K562 (cell line): ENCODE data around the gene NUDT15. TPM values are rescaled to one million over a fixed set of nuclear protein-coding genes. Genes with fewer than 3 reads are reported as not detected.

ENCODE experiments used
- ATAC-seq: fragments of 200-7000 bp; cut with Tn5 transposase; 3 replicates; pipeline ENCODE4 v1.9.1; 2020; ENCODE audit warnings: moderate library complexity
- BruUV-seq: library from RNA; stranded (reverse); fragments of 400-500 nt; replicated peaks from 2 replicates; lab custom pipeline; 2021; lab: Mats Ljungman, UMichigan
- CTCF ChIA-PET: fragments of 300-600 bp; formaldehyde crosslinking; extraction: SDS; loops from one replicate; lab custom pipeline; 2021; ENCODE audit warnings: low intra/inter-chr PET ratio; lab: Yijun Ruan, JAX
- POLR2A ChIA-PET: fragments of 300-600, 350-650 bp; sonication (Branson Sonifier 250); formaldehyde crosslinking; extraction: SDS; loops from one replicate; lab custom pipeline; 2021; ENCODE audit warnings: antibody characterized with exemption, inconsistent platforms; lab: Yijun Ruan, JAX
- DNase-seq, 4 experiments: peaks; one replicate each; pipeline versions ENCODE4 v3.0.0 to v3.0.0-alpha.2; 2011 to 2018; ENCODE audit warnings: low spot score in 3 of 4, mixed read lengths in 3 of 4; ENCODE audit errors: extremely low read depth in 1 of 4
- FAIRE-seq: peaks from 2 replicates; lab custom pipeline; 2011; peaks lifted over from hg19 to GRCh38; lab: Jason Lieb, UNC
- H2AFZ ChIP-seq: 2 replicates; pipeline ENCODE4 v1.6.0; 2011; ENCODE audit warnings: low read depth, low read length, control low read depth, inconsistent platforms
- H3K27ac ChIP-seq: fragments of 200-600 bp; 3 replicates; pipeline ENCODE4 v1.8.0; 2011; ENCODE audit warnings: low read depth, mild to moderate bottlenecking, control low read depth, inconsistent platforms, low read length, moderate library complexity, mixed read lengths; ENCODE audit errors: extremely low read depth
- H3K27me3 ChIP-seq, 2 experiments: fragments of 300-600 bp in 1 of 2; 2 replicates in 1 of 2; 3 replicates in 1 of 2; pipeline versions ENCODE4 v1.6.0 to v1.8.0; 2011; ENCODE audit warnings: inconsistent platforms in 2 of 2, low read length in 2 of 2, mild to moderate bottlenecking in 1 of 2, mixed read lengths in 1 of 2, moderate library complexity in 1 of 2; ENCODE audit not compliant: control insufficient read depth in 2 of 2, insufficient read depth in 2 of 2
- H3K36me3 ChIP-seq: fragments of 300-600 bp; 3 replicates; pipeline ENCODE4 v1.8.0; 2011; ENCODE audit warnings: mild to moderate bottlenecking, low read length, inconsistent platforms; ENCODE audit not compliant: control insufficient read depth, insufficient read depth
- H3K4me1 ChIP-seq, 2 experiments: fragments of 200-600 bp in 1 of 2; replicated peaks in 1 of 2; 2 replicates in 1 of 2; 3 replicates in 1 of 2; pipeline versions ENCODE4 v1.5.1 to v1.8.0; 2011; ENCODE audit warnings: inconsistent platforms in 2 of 2, low read length in 2 of 2, mild to moderate bottlenecking in 1 of 2, mixed read lengths in 1 of 2, moderate library complexity in 1 of 2; ENCODE audit not compliant: control insufficient read depth in 2 of 2, insufficient read depth in 2 of 2
- H3K4me2 ChIP-seq: 2 replicates; pipeline ENCODE4 v1.6.1; 2011; ENCODE audit warnings: low read length, control low read depth, inconsistent platforms, mixed read lengths; ENCODE audit not compliant: insufficient read depth
- H3K4me3 ChIP-seq: fragments of 200-600 bp; sonication (generic), shearing (Covaris generic); 2 replicates; pipeline ENCODE4 v1.5.1; 2016; ENCODE audit warnings: control low read depth, inconsistent platforms
- H3K79me2 ChIP-seq: fragments of 200-600 bp; 3 replicates; pipeline ENCODE4 v1.8.0; 2011; ENCODE audit warnings: low read length, inconsistent platforms; ENCODE audit not compliant: control insufficient read depth, insufficient read depth
- H3K9ac ChIP-seq, 2 experiments: 2 replicates each; pipeline versions ENCODE4 v1.6.0 to v1.6.1; 2011; ENCODE audit warnings: low read depth in 2 of 2, low read length in 2 of 2, control low read depth in 1 of 2, inconsistent platforms in 1 of 2, mild to moderate bottlenecking in 1 of 2, mixed read lengths in 1 of 2; ENCODE audit not compliant: insufficient read depth in 1 of 2
- H3K9me1 ChIP-seq: one replicate; pipeline ENCODE4 v1.6.0; 2011; ENCODE audit warnings: inconsistent platforms, mild to moderate bottlenecking, low read length, moderate library complexity; ENCODE audit not compliant: control insufficient read depth, insufficient read depth
- H3K9me3 ChIP-seq: replicated peaks from 2 replicates; pipeline ENCODE4 v1.5.1; 2011; ENCODE audit warnings: low read depth, low read length, inconsistent platforms; ENCODE audit not compliant: control insufficient read depth, insufficient read depth
- H4K20me1 ChIP-seq: replicated peaks from 2 replicates; pipeline ENCODE4 v1.6.1; 2011; ENCODE audit warnings: low read length, inconsistent platforms, mixed read lengths; ENCODE audit not compliant: control insufficient read depth, insufficient read depth
- ADNP ChIP-seq: fragments of 200-800 bp; sonication (Bioruptor generic); IDR thresholded peaks from 2 replicates; pipeline ENCODE4 v1.6.1; 2016; ENCODE audit warnings: missing genetic modification characterization, missing compliant biosample characterization
- MAFF ChIP-seq: IDR thresholded peaks from 2 replicates; pipeline ENCODE4 v1.6.1; 2012; ENCODE audit warnings: low read length, improper control_type of control experiment
- THRA ChIP-seq: fragments of 450-650 bp; IDR thresholded peaks from 2 replicates; pipeline ENCODE4 v1.6.1; 2017; ENCODE audit warnings: mild to moderate bottlenecking, moderate library complexity
- ZNF316 ChIP-seq: fragments of 450-650 bp; IDR thresholded peaks from 2 replicates; pipeline ENCODE4 v1.6.1; 2016
- WGBS: fragments of 100-300 bp; shearing (Covaris generic); methylation state at CpG from one replicate; pipeline ENCODE4 v1.1.6; 2016; ENCODE audit warnings: low coverage, mixed read lengths; ENCODE audit not compliant: insufficient coverage; ENCODE audit errors: missing lambda C conversion rate; 5-methylcytosine and 5-hydroxymethylcytosine counted together
- in situ Hi-C: fragments of 300-500 bp; cut with MboI; formaldehyde crosslinking; loops from 4 replicates; pipeline ENCODE4 v1.15.0; 2018; ENCODE audit warnings: inconsistent platforms, mixed read lengths
- intact Hi-C: fragments of 100-400 bp; cut with micrococcal nuclease; formaldehyde crosslinking; loops from 2 replicates; pipeline ENCODE4 v1.14.2; 2022
- polyA plus RNA-seq, 8 experiments: library from polyadenylated mRNA; depleted of rRNA in 4 of 8; stranded (reverse) in 5 of 8; unstranded in 3 of 8; fragments of >200 nt; fragmentation: Nextera tagmentation in 2 of 8; fragmentation: Illumina TruSeq in 1 of 8; extraction: Ambion mirVana in 2 of 8; extraction: Trizol in 1 of 8; gene quantifications; 2 replicates each; pipeline versions ENCODE4 v1.2.1 to v1.2.3, GENCODE V29; 2011 to 2014; ENCODE audit warnings: inconsistent platforms in 1 of 8, missing spikeins in 1 of 8
- total RNA-seq, 7 experiments: library from RNA; depleted of rRNA in 6 of 7; stranded (reverse); fragments of >200 nt in 6 of 7; fragmentation: Illumina TruSeq in 2 of 7; extraction: Trizol in 2 of 7; gene quantifications; 2 replicates each; pipeline versions ENCODE4 v1.2.1 to v1.2.3, GENCODE V29; 2011 to 2021; ENCODE audit warnings: low replicate concordance in 1 of 7

NUDT15 gene
- total and polyA plus RNA-seq, 9 of the 15 experiments (the other 6 are each of a cell fraction or from before 2014, with no cell fraction given): 14.2 to 26.9 (median 21.6) TPM

- no peak for TF ChIP-seq ADNP (tag)
- TF ChIP-seq, all 486 proteins: peak for 0
Measured at GRCh38 chr13:48004201-48004600, 33.3 kb upstream of the NUDT15 start (continued).

- POLR2A ChIA-PET: interaction anchor here (0.6 kb wide), 1 partner anchor 31 kb away, joined by 4 read pairs; the partner anchor contains the start of gene NUDT15
- H3K9me1 ChIP-seq: no peaks in the 10 kb centered on the region
- H3K4me1 ChIP-seq: peaks cover 0 to 1% of the 10 kb centered on the region in 2 experiments; a peak in 4 of 5 replicates
- H3K36me3 ChIP-seq: no peaks in the 10 kb centered on the region
- H3K9ac ChIP-seq: no peak overlapping the region
- CTCF ChIA-PET: no interaction called here
- no peak for ATAC-seq
- H3K27ac ChIP-seq: no peak overlapping the region
- in situ Hi-C loops: no loop called here
- intact Hi-C loops: no loop called here
- no peaks in the 10 kb centered on the region for H3K9me3 ChIP-seq
- H3K4me2 ChIP-seq: no peak overlapping the region
- TF ChIP-seq THRA: no peak
- TF ChIP-seq ZNF316: peak; percentile 43; the same call in 1 of the 2 replicates
- TF ChIP-seq MAFF: peak; percentile 34; the same call in 1 of the 2 replicates
- DNase-seq: no peak
- H4K20me1 ChIP-seq: no peaks in the 10 kb centered on the region
- WGBS: 8% methylated on average over 1 of the region's 1 CpG
- BruUV-seq: no TSS peak
- H2AFZ ChIP-seq: no peak overlapping the region
- FAIRE-seq: no peak
- no peaks in the 10 kb centered on the region for H3K27me3 ChIP-seq
- H3K79me2 ChIP-seq: no peaks in the 10 kb centered on the region
- H3K4me3 ChIP-seq: no peak overlapping the region
Measured at GRCh38 chr13:48006396-48006795, 31.1 kb upstream of the NUDT15 start.
